Activated naive CD8-positive, alpha-beta T cell treated with anti-CD3 and anti-CD28 coated beads, Interleukin-2, amount 50 U/mL, for 16 hours (primary cell): ENCODE data around the gene PACS2.
A peak's percentile ranks its signal among the peaks of the same experiment; 100 is the strongest.

Experiments used
- DNase-seq: peaks from one replicate; pipeline ENCODE4 v3.0.0-alpha.2; 2020; ENCODE audit warnings: low read depth, low spot score

Gene PACS2

GRCh38 chr14:105386581-105387529 is 72.3 kb downstream of the PACS2 start:
- DNase-seq: no peak

- DNase-seq: no peak
Measured at GRCh38 chr14:105387530-105387922, 73.0 kb downstream of the PACS2 start.

GRCh38 chr14:105388110-105388951 is 73.8 kb downstream of the PACS2 start:
- no peak for DNase-seq

GRCh38 chr14:105388976-105389375 is 74.4 kb downstream of the PACS2 start:
- no peak for DNase-seq

GRCh38 chr14:105389534-105389933 is 75.0 kb downstream of the PACS2 start:
- DNase-seq: no peak

GRCh38 chr14:105389976-105390848 is 75.7 kb downstream of the PACS2 start:
- no peak for DNase-seq

- DNase-seq: no peak
Measured at GRCh38 chr14:105390849-105391500, 76.4 kb downstream of the PACS2 start.

- no peak for DNase-seq
Measured at GRCh38 chr14:105391541-105391940, 77.0 kb downstream of the PACS2 start.

GRCh38 chr14:105392131-105393090 is 77.9 kb downstream of the PACS2 start:
- DNase-seq: no peak

- DNase-seq: no peak
Measured at GRCh38 chr14:105393151-105393550, 78.6 kb downstream of the PACS2 start.

- DNase-seq: no peak
Measured at GRCh38 chr14:105394714-105395537, 80.4 kb downstream of the PACS2 start.

GRCh38 chr14:105395538-105395854 is 80.9 kb downstream of the PACS2 start:
- no peak for DNase-seq

- no peak for DNase-seq
Measured at GRCh38 chr14:105397350-105397931, 82.9 kb downstream of the PACS2 start.

- peak; percentile 90 for DNase-seq
Measured at GRCh38 chr14:105398044-105398725, 83.6 kb downstream of the PACS2 start, which contains the start of gene TEX22. Gene TEX22 (plus strand): TSS chr14:105398538. CDS start chr14:105399341, 803 bp downstream.

- peak; percentile 15 for DNase-seq
Measured at GRCh38 chr14:105398726-105399465, 84.3 kb downstream of the PACS2 start.

- DNase-seq: no peak
Measured at GRCh38 chr14:105399466-105399775, 84.9 kb downstream of the PACS2 start.

- no peak for DNase-seq
Measured at GRCh38 chr14:105400016-105400415, 85.5 kb downstream of the PACS2 start.
